Large intestine (tissue), 3 donors: ENCODE data around the gene OPCML. TPM values are rescaled to one million over a fixed set of nuclear protein-coding genes. Genes with fewer than 3 reads are reported as not detected.

ENCODE experiments used
- DNase-seq, 2 donors: peaks; one replicate each; pipeline versions ENCODE4 v3.0.0 to v3.0.0-alpha.2; 2013
- H3K27ac ChIP-seq: one replicate; pipeline ENCODE4 v1.5.1; 2013; ENCODE audit warnings: low read length
- H3K27me3 ChIP-seq: 2 replicates; pipeline ENCODE4 v1.6.1; 2013; ENCODE audit warnings: low read length; ENCODE audit not compliant: control insufficient read depth, insufficient read depth
- H3K36me3 ChIP-seq: 2 replicates; pipeline ENCODE4 v1.6.1; 2013; ENCODE audit warnings: low read length; ENCODE audit not compliant: control insufficient read depth, insufficient read depth
- H3K4me1 ChIP-seq: one replicate; pipeline ENCODE4 v1.6.1; 2013; ENCODE audit warnings: low read length; ENCODE audit not compliant: control insufficient read depth, insufficient read depth
- H3K4me3 ChIP-seq: one replicate; pipeline ENCODE4 v1.5.1; 2013; ENCODE audit warnings: low read length
- H3K9me3 ChIP-seq: one replicate; pipeline ENCODE4 v1.6.1; 2013; ENCODE audit warnings: mild to moderate bottlenecking, low read depth, low read length, moderate library complexity; ENCODE audit not compliant: control insufficient read depth
- WGBS: methylation state at CpG from one replicate; pipeline ENCODE4 v1.1.5; 2013; ENCODE audit warnings: low lambda C conversion rate; ENCODE audit not compliant: insufficient coverage; 5-methylcytosine and 5-hydroxymethylcytosine counted together
- polyA plus RNA-seq: library from polyadenylated mRNA; unstranded; fragments of 120-200 nt; gene quantifications from one replicate; pipeline ENCODE4 v1.2.1, GENCODE V29; 2013

Gene OPCML
- polyA plus RNA-seq, 1 donor: 1.4 TPM

DNA sequence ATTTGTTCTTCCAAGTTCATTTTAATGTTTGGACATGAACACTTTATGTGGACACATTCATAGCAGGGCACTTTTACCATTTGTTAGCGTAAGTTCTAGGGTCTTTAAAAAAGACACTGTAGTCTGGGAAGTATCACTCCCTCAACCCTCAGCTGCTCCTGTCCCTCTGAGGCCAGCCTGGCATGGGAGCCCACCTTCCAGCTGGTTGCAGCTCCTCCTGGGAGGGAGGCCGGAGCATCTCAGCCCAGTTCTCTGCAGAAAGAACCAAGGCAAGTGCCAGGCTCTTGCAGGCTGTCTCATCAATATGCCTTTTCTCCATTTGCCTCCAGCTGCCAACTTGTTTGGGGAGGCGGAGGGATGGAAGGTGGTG, 150.6 kb downstream of the OPCML start:
- no CpG with 5 or more reads among the region's 3 CpGs for whole genome bisulfite sequencing
- DNase-seq: no peak
- H3K27ac ChIP-seq: no peak overlapping the region
- H3K4me3 ChIP-seq: no peak overlapping the region
- H3K36me3 ChIP-seq: no peaks in the 10 kb centered on the region
- no peaks in the 10 kb centered on the region for H3K4me1 ChIP-seq
- no peaks in the 10 kb centered on the region for H3K9me3 ChIP-seq
- H3K27me3 ChIP-seq: peaks cover 4% of the 10 kb centered on the region

- H3K27me3 ChIP-seq: peaks cover 6% of the 10 kb centered on the region
- no peak overlapping the region for H3K27ac ChIP-seq
- no peak for DNase-seq
- WGBS: no CpG with 5 or more reads among the region's 8 CpGs
- no peaks in the 10 kb centered on the region for H3K36me3 ChIP-seq
- H3K4me3 ChIP-seq: no peak overlapping the region
- H3K4me1 ChIP-seq: no peaks in the 10 kb centered on the region
- H3K9me3 ChIP-seq: peaks cover 7% of the 10 kb centered on the region
Observed at GRCh38 chr11:133366147-133366546, 166.2 kb downstream of the OPCML start.

DNA sequence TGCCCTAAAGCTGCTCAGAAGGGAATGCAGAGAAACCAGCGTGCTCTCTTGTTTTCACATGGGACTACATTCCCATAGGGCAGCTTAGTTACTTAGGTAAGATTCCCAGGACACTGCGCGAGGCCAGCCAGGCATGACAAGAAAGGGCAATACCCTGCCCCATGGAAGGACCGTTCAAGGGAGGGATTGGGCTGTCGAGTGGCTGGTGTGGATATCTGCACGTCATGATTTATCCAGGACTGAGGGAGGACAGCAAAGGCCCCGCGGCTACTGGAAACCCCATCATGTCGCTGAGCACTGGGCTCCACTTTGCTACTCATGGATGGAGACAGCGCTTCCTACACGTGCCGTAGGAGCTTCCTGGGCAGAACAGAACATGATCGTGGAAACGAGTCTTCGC, 169.4 kb downstream of the OPCML start:
- Histone ChIP-seq H3K27ac (no peak overlapping the region), H3K4me3 (no peak overlapping the region), H3K9me3 (peaks cover 11% of the 10 kb centered on the region), H3K4me1 (no peaks in the 10 kb centered on the region), H3K27me3 (peaks cover 6% of the 10 kb centered on the region), H3K36me3 (no peaks in the 10 kb centered on the region)
- no peak for DNase-seq
- no CpG with 5 or more reads among the region's 15 CpGs for WGBS

- no CpG with 5 or more reads among the region's 15 CpGs for WGBS
- no peaks in the 10 kb centered on the region for H3K36me3 ChIP-seq
- no peak overlapping the region for H3K27ac ChIP-seq
- peaks cover 11% of the 10 kb centered on the region for H3K9me3 ChIP-seq
- H3K4me1 ChIP-seq: no peaks in the 10 kb centered on the region
- DNase-seq: no peak
- H3K27me3 ChIP-seq: peaks cover 6% of the 10 kb centered on the region
- no peak overlapping the region for H3K4me3 ChIP-seq
Observed at GRCh38 chr11:133362156-133362555, 170.1 kb downstream of the OPCML start.

DNA sequence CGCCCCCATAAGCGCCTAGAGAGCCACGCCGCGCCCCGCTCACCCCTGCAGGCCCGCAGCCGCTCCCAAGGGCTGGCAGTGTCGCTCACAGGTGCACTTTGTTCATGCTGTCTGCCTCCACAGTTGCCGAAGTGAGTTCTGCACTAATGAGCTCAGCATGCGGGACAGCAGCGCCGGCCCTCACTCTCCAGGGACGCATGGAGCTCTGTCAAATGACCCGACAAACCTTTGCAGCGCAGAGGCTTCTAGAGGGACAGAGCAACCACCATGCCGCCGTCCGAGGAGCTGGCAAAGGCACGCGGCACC, 170.7 kb downstream of the OPCML start:
- no peaks in the 10 kb centered on the region for H3K36me3 ChIP-seq
- DNase-seq: no peak
- peaks cover 6% of the 10 kb centered on the region for H3K27me3 ChIP-seq
- no peaks in the 10 kb centered on the region for H3K4me1 ChIP-seq
- no peak overlapping the region for H3K4me3 ChIP-seq
- H3K9me3 ChIP-seq: peaks cover 11% of the 10 kb centered on the region
- WGBS: no CpG with 5 or more reads among the region's 21 CpGs
- no peak overlapping the region for H3K27ac ChIP-seq

- peaks cover 11% of the 10 kb centered on the region for H3K9me3 ChIP-seq
- peaks cover 4% of the 10 kb centered on the region for H3K27me3 ChIP-seq
- no peak overlapping the region for H3K4me3 ChIP-seq
- H3K4me1 ChIP-seq: no peaks in the 10 kb centered on the region
- H3K27ac ChIP-seq: no peak overlapping the region
- no CpG with 5 or more reads among the region's 54 CpGs for WGBS
- no peak for DNase-seq
- H3K36me3 ChIP-seq: no peaks in the 10 kb centered on the region
Observed at GRCh38 chr11:133360860-133361688, 171.2 kb downstream of the OPCML start.

DNA sequence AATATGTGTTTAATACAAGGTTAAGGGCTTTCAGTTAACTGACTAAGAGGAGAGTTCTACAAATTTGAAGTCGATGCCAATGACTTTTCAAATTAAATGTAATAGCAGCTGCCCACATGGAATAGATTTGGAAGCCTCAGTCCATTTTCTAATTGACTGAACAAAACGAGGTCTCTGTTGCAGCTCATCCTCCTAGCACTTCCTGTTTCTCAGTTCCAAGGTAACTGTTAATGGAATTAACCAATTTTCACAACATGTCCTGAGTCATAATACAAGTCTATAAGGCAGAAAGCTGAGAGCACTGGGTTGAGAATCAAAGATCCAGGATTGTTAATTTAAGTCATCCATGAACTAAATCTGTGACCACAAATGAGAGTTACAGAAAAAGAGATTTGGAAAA, 177.2 kb downstream of the OPCML start:
- no peak overlapping the region for H3K27ac ChIP-seq
- no peak for DNase-seq
- WGBS: no CpG with 5 or more reads among the region's 2 CpGs

DNA sequence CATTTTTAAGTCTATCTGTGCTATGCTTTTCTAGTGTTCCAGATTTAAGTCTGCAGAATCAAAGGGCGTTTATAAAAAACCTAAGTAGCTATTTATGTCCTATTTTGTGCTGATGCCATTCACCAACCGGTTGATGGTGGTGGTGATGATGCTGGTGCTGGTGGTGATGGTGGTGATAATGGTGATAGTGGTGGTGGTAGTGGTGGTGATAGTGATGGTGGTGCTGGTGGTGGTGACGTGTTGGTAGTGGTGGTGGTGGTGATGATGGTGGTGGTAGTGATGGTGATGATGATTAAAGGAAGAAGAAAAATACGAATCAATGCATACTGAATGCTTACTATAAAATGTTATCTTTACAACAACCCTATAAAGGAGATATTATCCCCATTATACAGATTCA, 178.2 kb downstream of the OPCML start:
- WGBS: 93% methylated on average over 2 of the region's 4 CpGs
- no peaks in the 10 kb centered on the region for H3K36me3 ChIP-seq

More for the DNA sequence above, 177.2 kb downstream of the OPCML start:
- Histone ChIP-seq H3K4me3 (no peak overlapping the region), H3K27me3 (no peaks in the 10 kb centered on the region), H3K9me3 (peaks cover 3% of the 10 kb centered on the region), H3K36me3 (no peaks in the 10 kb centered on the region), H3K4me1 (no peaks in the 10 kb centered on the region)

GRCh38 chr11:133350045-133350444, 182.3 kb downstream of the OPCML start:
- no peak for DNase-seq
- Histone ChIP-seq H3K4me3 (no peak overlapping the region), H3K4me1 (no peaks in the 10 kb centered on the region), H3K27ac (no peak overlapping the region), H3K27me3 (no peaks in the 10 kb centered on the region), H3K36me3 (no peaks in the 10 kb centered on the region), H3K9me3 (peaks cover 3% of the 10 kb centered on the region)
- no CpG with 5 or more reads among the region's 3 CpGs for WGBS

More for the DNA sequence above, 178.2 kb downstream of the OPCML start:
- no peaks in the 10 kb centered on the region for H3K4me1 ChIP-seq
- peaks cover 3% of the 10 kb centered on the region for H3K9me3 ChIP-seq
- no peak overlapping the region for H3K27ac ChIP-seq
- peak in 1 of 2 donors; percentile 5 for DNase-seq
- H3K4me3 ChIP-seq: no peak overlapping the region
- no peaks in the 10 kb centered on the region for H3K27me3 ChIP-seq

DNA sequence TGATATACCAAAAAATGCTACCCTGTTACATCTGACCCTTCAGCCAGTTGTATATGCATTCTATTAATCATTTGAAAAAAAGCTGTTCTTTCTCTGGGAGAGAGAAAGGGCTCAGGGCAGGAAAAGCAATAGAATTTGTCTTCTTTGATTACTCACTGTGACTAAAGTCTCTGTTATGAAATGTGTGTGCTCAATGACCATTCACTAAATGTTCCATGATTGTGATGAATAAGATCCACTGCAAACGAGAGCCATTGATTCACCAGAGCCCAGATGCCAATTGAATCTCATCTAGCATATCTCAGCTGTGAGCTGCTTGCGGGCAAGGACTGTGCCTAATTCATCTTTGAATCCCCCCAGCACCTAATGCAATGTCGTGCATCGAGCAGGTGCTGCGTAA, 184.3 kb downstream of the OPCML start:
- no peaks in the 10 kb centered on the region for H3K36me3 ChIP-seq
- no peaks in the 10 kb centered on the region for H3K4me1 ChIP-seq
- no peak for DNase-seq
- WGBS: no CpG with 5 or more reads among the region's 5 CpGs
- no peaks in the 10 kb centered on the region for H3K27me3 ChIP-seq
- H3K27ac ChIP-seq: no peak overlapping the region
- H3K4me3 ChIP-seq: no peak overlapping the region
- no peaks in the 10 kb centered on the region for H3K9me3 ChIP-seq

DNA sequence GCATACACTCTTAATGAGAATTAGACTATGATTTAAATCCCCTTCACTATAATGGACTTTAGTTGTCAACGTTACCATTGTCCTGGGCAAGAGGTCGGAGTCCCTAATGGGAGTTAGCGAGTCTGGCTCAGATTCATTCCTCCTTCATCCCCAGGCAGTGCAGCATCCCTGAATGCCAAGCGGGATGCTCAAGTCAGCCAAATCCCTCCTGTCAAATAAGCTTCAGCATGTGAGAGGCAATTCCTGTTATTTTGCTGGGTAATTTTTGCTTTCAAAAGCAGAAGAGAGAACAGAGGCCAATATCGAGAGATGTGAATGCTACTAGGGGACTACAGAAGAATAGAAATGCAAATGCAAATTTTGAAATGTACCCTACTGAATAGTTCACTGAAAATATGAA, 186.2 kb downstream of the OPCML start:
- H3K36me3 ChIP-seq: no peaks in the 10 kb centered on the region
- no peak overlapping the region for H3K27ac ChIP-seq
- no peaks in the 10 kb centered on the region for H3K27me3 ChIP-seq
- no peaks in the 10 kb centered on the region for H3K9me3 ChIP-seq
- no peak overlapping the region for H3K4me3 ChIP-seq
- DNase-seq: no peak
- 100% methylated on average over 1 of the region's 5 CpGs for WGBS
- no peaks in the 10 kb centered on the region for H3K4me1 ChIP-seq
